Stimulated activated CD4-positive, alpha-beta T cell treated with anti-CD3 and anti-CD28 coated beads, Interleukin-1b, Interleukin-23, amount 100 ng/mL, for 48 hours (primary cell): ENCODE data around the gene MAD1L1.
A peak's percentile ranks its signal among the peaks of the same experiment; 100 is the strongest.

Experiments
- DNase-seq: peaks from one replicate; pipeline ENCODE4 v3.0.0-alpha.2; 2020

The MAD1L1 gene

GRCh38 chr7:1946025-1946772 is 286.5 kb downstream of the MAD1L1 start:
- DNase-seq: no peak

- no peak for DNase-seq
These were observed 287.2 kb downstream of the MAD1L1 start for GRCh38 chr7:1945558-1945957.

- no peak for DNase-seq
These were observed 288.0 kb downstream of the MAD1L1 start for GRCh38 chr7:1944619-1945210.

GRCh38 chr7:1943933-1944618 is 288.7 kb downstream of the MAD1L1 start:
- DNase-seq: no peak

- DNase-seq: no peak
These were observed 289.4 kb downstream of the MAD1L1 start for GRCh38 chr7:1943326-1943725.

- DNase-seq: no peak
These were observed 289.8 kb downstream of the MAD1L1 start for GRCh38 chr7:1942941-1943289.

GRCh38 chr7:1942243-1942940 is 290.4 kb downstream of the MAD1L1 start:
- no peak for DNase-seq

GRCh38 chr7:1941464-1942242 is 291.1 kb downstream of the MAD1L1 start:
- DNase-seq: no peak

- no peak for DNase-seq
These were observed 291.9 kb downstream of the MAD1L1 start for GRCh38 chr7:1940863-1941262.

GRCh38 chr7:1940402-1940786 is 292.4 kb downstream of the MAD1L1 start:
- peak; percentile 90 for DNase-seq

GRCh38 chr7:1939434-1940401 is 293.0 kb downstream of the MAD1L1 start:
- no peak for DNase-seq

GRCh38 chr7:1938788-1939433 is 293.8 kb downstream of the MAD1L1 start:
- no peak for DNase-seq

GRCh38 chr7:1937252-1937605 is 295.5 kb downstream of the MAD1L1 start:
- DNase-seq: no peak

- no peak for DNase-seq
These were observed 296.1 kb downstream of the MAD1L1 start for GRCh38 chr7:1936531-1937251.

GRCh38 chr7:1936006-1936310 is 296.8 kb downstream of the MAD1L1 start:
- no peak for DNase-seq

- no peak for DNase-seq
These were observed 297.4 kb downstream of the MAD1L1 start for GRCh38 chr7:1935176-1936005.

- DNase-seq: no peak
These were observed 298.0 kb downstream of the MAD1L1 start for GRCh38 chr7:1934756-1935155.

- DNase-seq: no peak
These were observed 298.7 kb downstream of the MAD1L1 start for GRCh38 chr7:1934017-1934416.

GRCh38 chr7:1933066-1933750 is 299.5 kb downstream of the MAD1L1 start:
- DNase-seq: no peak
